ENCODE measurements around the gene C2CD3.

GRCh38 chr11:73996161-73996747 lies 174.5 kb downstream of the C2CD3 start:
- TF ChIP-seq CTCF (IDR thresholded peaks at IDR 0.05) (no peak), POLR2A (IDR thresholded peaks at IDR 0.05) (no peak)

All from esophagus squamous epithelium (tissue), 4 donors.